ENCODE measurements around the gene TAOK1.

- TF ChIP-seq CTCF (IDR thresholded peaks at IDR 0.05) (no peak), POLR2AphosphoS5 (IDR thresholded peaks at IDR 0.05; ENCODE audit: insufficient read depth in 1 of 2, low read depth in 1 of 2) (no peak)
Measured at GRCh38 chr17:29469276-29469675, 79.1 kb downstream of the TAOK1 start.
